Endothelial cell of umbilical vein (primary cell): ENCODE results near the gene SYAP1. TPM values are rescaled to one million over a fixed set of nuclear protein-coding genes. Genes with fewer than 3 reads are reported as not detected.

Experiments
- BruUV-seq: library from RNA; stranded (reverse); fragments of 400-500 nt; replicated peaks from 2 replicates; lab custom pipeline; 2021; lab: Mats Ljungman, UMichigan
- CTCF ChIA-PET: fragments of 300-600, 350-600 bp; sonication (Branson Sonifier 250); formaldehyde crosslinking; loops from one replicate; lab custom pipeline; 2021; ENCODE audit warnings: antibody characterized with exemption, inconsistent platforms; lab: Charles Lee
- POLR2A ChIA-PET: fragments of 300-600, 350-600 bp; sonication (Branson Sonifier 250); formaldehyde crosslinking; loops from one replicate; lab custom pipeline; 2021; ENCODE audit warnings: antibody characterized with exemption, inconsistent platforms; lab: Charles Lee
- DNase-seq: peaks from one replicate; pipeline ENCODE4 v3.0.0-alpha.2; 2011; ENCODE audit warnings: low read depth, low spot score
- FAIRE-seq: peaks from 2 replicates; lab custom pipeline; 2011; peaks lifted over from hg19 to GRCh38; lab: Jason Lieb, UNC
- H2AFZ ChIP-seq: 2 replicates; pipeline ENCODE4 v1.6.0; 2012; ENCODE audit warnings: low read depth, low read length, control low read depth, inconsistent platforms
- H3K27ac ChIP-seq: 2 replicates; pipeline ENCODE4 v1.5.1; 2011; ENCODE audit warnings: low read depth, mild to moderate bottlenecking, control low read depth, low read length, moderate library complexity; ENCODE audit not compliant: insufficient read depth
- H3K27me3 ChIP-seq, 2 experiments: 2 replicates each; pipeline versions ENCODE4 v1.6.0 to v1.6.1; 2011; ENCODE audit warnings: low read length in 2 of 2, mixed read lengths in 1 of 2; ENCODE audit not compliant: control insufficient read depth in 2 of 2, insufficient read depth in 2 of 2
- H3K36me3 ChIP-seq, 2 experiments: 2 replicates in 1 of 2; 3 replicates in 1 of 2; pipeline ENCODE4 v1.5.1; 2011; ENCODE audit warnings: low read length in 2 of 2, mild to moderate bottlenecking in 1 of 2, moderate library complexity in 1 of 2; ENCODE audit not compliant: control insufficient read depth in 2 of 2, insufficient read depth in 2 of 2; ENCODE audit errors: extremely low read depth in 1 of 2
- H3K4me1 ChIP-seq: 3 replicates; pipeline ENCODE4 v1.5.1; 2011; ENCODE audit warnings: mild to moderate bottlenecking, low read length; ENCODE audit not compliant: control insufficient read depth, insufficient read depth; ENCODE audit errors: extremely low read depth
- H3K4me2 ChIP-seq: 2 replicates; pipeline ENCODE4 v1.6.1; 2011; ENCODE audit warnings: low read length, control low read depth, mixed read lengths; ENCODE audit not compliant: insufficient read depth
- H3K4me3 ChIP-seq, 3 experiments: fragments of 200-600 bp in 1 of 3; sonication (generic), shearing (Covaris generic) in 1 of 3; replicated peaks in 1 of 3; 2 replicates each; pipeline ENCODE4 v1.5.1; 2011 to 2016; ENCODE audit warnings: control low read depth in 3 of 3, low read length in 3 of 3, mild to moderate bottlenecking in 2 of 3, inconsistent platforms in 1 of 3, low read depth in 1 of 3, moderate library complexity in 1 of 3; ENCODE audit not compliant: insufficient read depth in 1 of 3
- H3K79me2 ChIP-seq: 2 replicates; pipeline ENCODE4 v1.6.0; 2012; ENCODE audit warnings: low read length, inconsistent platforms; ENCODE audit not compliant: control insufficient read depth, insufficient read depth
- H3K9ac ChIP-seq: replicated peaks from 2 replicates; pipeline ENCODE3; 2011; ENCODE audit warnings: low read length, control low read depth; ENCODE audit not compliant: insufficient read depth; ENCODE audit errors: extremely low read depth
- H3K9me1 ChIP-seq: replicated peaks from 3 replicates; pipeline ENCODE4 v1.6.0; 2011; ENCODE audit warnings: mild to moderate bottlenecking, low read length; ENCODE audit not compliant: control insufficient read depth, insufficient read depth; ENCODE audit errors: extremely low read depth
- H3K9me3 ChIP-seq: replicated peaks from 2 replicates; pipeline ENCODE4 v1.5.1; 2012; ENCODE audit warnings: low read length, inconsistent platforms; ENCODE audit not compliant: control insufficient read depth, insufficient read depth
- H4K20me1 ChIP-seq: replicated peaks from 2 replicates; pipeline ENCODE3; 2011; ENCODE audit warnings: mild to moderate bottlenecking, low read length; ENCODE audit not compliant: control insufficient read depth, insufficient read depth; ENCODE audit errors: extremely low read depth
- CTCF ChIP-seq, 2 donors: IDR thresholded peaks; 1 replicate in 1 of 2; 2 replicates in 1 of 2; pipeline ENCODE4 v1.5.1; 2011; ENCODE audit warnings: low read length in 2 of 2, mild to moderate bottlenecking in 2 of 2, moderate library complexity in 2 of 2, control low read depth in 1 of 2, inconsistent platforms in 1 of 2, low read depth in 1 of 2; ENCODE audit not compliant: insufficient read depth in 1 of 2; ENCODE audit errors: extremely low read depth in 1 of 2
- EZH2 ChIP-seq: IDR thresholded peaks from 2 replicates; pipeline ENCODE4 v1.6.1; 2012; ENCODE audit warnings: borderline replicate concordance, low read depth, mild to moderate bottlenecking, moderate library complexity, low read length, inconsistent platforms; ENCODE audit not compliant: severe bottlenecking
- FOS ChIP-seq: IDR thresholded peaks from 2 replicates; pipeline ENCODE4 v1.6.1; 2011; ENCODE audit warnings: mild to moderate bottlenecking, low read length, moderate library complexity, borderline replicate concordance; ENCODE audit not compliant: insufficient read depth
- GATA2 ChIP-seq: IDR thresholded peaks from 2 replicates; pipeline ENCODE4 v1.7.0; 2011; ENCODE audit warnings: low read depth, mild to moderate bottlenecking, moderate library complexity, mixed read lengths, low read length; ENCODE audit not compliant: insufficient read length, insufficient read depth
- JUN ChIP-seq: IDR thresholded peaks from 2 replicates; pipeline ENCODE4 v1.6.1; 2011; ENCODE audit warnings: borderline replicate concordance, low read depth; ENCODE audit not compliant: insufficient read length, insufficient read depth
- MAX ChIP-seq: IDR thresholded peaks from 2 replicates; pipeline ENCODE4 v1.6.1; 2011; ENCODE audit not compliant: insufficient read depth, insufficient read length
- MYC ChIP-seq: IDR thresholded peaks from one replicate; pipeline ENCODE4 v1.6.1; 2011; ENCODE audit warnings: mild to moderate bottlenecking, low read depth, low read length
- POLR2A ChIP-seq: IDR thresholded peaks from 2 replicates; pipeline ENCODE4 v1.6.1; 2012; ENCODE audit warnings: low read depth, mild to moderate bottlenecking, control low read depth, low read length
- POLR2AphosphoS5 ChIP-seq: IDR thresholded peaks from 2 replicates; pipeline ENCODE4 v1.6.1; 2012; ENCODE audit warnings: low read depth, mild to moderate bottlenecking, control low read depth, low read length, moderate library complexity; ENCODE audit not compliant: insufficient read depth
- dilution Hi-C: fragments of 300-500 bp; cut with MboI; formaldehyde crosslinking; loops from one replicate; pipeline ENCODE4 v1.15.0; 2019; ENCODE audit warnings: low sequenced_read_pairs; ENCODE audit not compliant: extremely low pct_ligation_motif_present
- intact Hi-C: fragments of 100-400 bp; cut with micrococcal nuclease; formaldehyde crosslinking; loops from one replicate; pipeline ENCODE4 v1.10.0; 2022
- polyA plus RNA-seq, 4 experiments: library from polyadenylated mRNA; depleted of rRNA in 3 of 4; stranded (reverse) in 3 of 4; unstranded in 1 of 4; fragments of >200 nt; gene quantifications; 2 replicates each; pipeline versions ENCODE4 v1.2.1 to v1.2.3, GENCODE V29; 2011 to 2012; ENCODE audit warnings: missing spikeins in 1 of 4
- total RNA-seq: library from RNA; stranded (reverse); gene quantifications from 2 replicates; pipeline ENCODE4 v1.2.3, GENCODE V29; 2021

SYAP1 gene
- total and polyA plus RNA-seq, 2 donors (not counting 3 experiments of a cell fraction or from before 2014, with no cell fraction given) = 3.4 to 21.9 TPM

- Histone ChIP-seq H3K4me3 (peak overlapping the region; percentile 61 to 94 (median 76)), H4K20me1 (no peaks in the 10 kb centered on the region), H3K9me3 (no peaks in the 10 kb centered on the region), H3K27me3 (no peaks in the 10 kb centered on the region), H3K36me3 (no peaks in the 10 kb centered on the region), H3K9ac (peak overlapping the region; percentile 75), H2AFZ (peak overlapping the region; percentile 78), H3K27ac (peak overlapping the region; percentile 45), H3K9me1 (no peaks in the 10 kb centered on the region), H3K79me2 (peaks cover 7% of the 10 kb centered on the region), H3K4me2 (peak overlapping the region; percentile 93), H3K4me1 (peaks cover 2% of the 10 kb centered on the region)
- TF ChIP-seq GATA2 (no peak), POLR2AphosphoS5 (peak; percentile 13)
- ChIA-PET CTCF (interaction anchor here (1.0 kb wide), 1 partner anchor 275 kb away, joined by 4 read pairs; no protein-coding TSS in a partner anchor), POLR2A (interaction anchor here (1.3 kb wide), 1 partner anchor 60 kb away, joined by 6 read pairs; no protein-coding TSS in a partner anchor)
- FAIRE-seq (peak; percentile 40), DNase-seq (peak; percentile 1)
- dilution Hi-C loops = no loop called here
- intact Hi-C loops = no loop called here
- no TSS peak for BruUV-seq
Observed at GRCh38 chrX:16711893-16712547, 7.4 kb upstream of the SYAP1 start.

GRCh38 chrX:16712548-16713155 lies 6.8 kb upstream of the SYAP1 start, which contains the start of gene CTPS2:
Gene CTPS2 (minus strand): TSS chrX:16712669. CDS start chrX:16702902, 9,767 bp downstream.
- POLR2A ChIA-PET = interaction anchor here (1.3 kb wide), 1 partner anchor 59 kb away, joined by 6 read pairs; no protein-coding TSS in a partner anchor
- no peak for TF ChIP-seq EZH2
- TF ChIP-seq CTCF (IDR thresholded peaks at IDR 0.05; ENCODE audit: extremely low read depth in 1 of 2, insufficient read depth in 1 of 2, low read depth in 1 of 2, low read length in 2 of 2) = peak in 1 of 2 donors; percentile 1
- no peak for TF ChIP-seq JUN
- no peak for TF ChIP-seq FOS
- no peak for TF ChIP-seq POLR2A
- TF ChIP-seq POLR2AphosphoS5 = peak; percentile 18
- TF ChIP-seq MAX = no peak
- TF ChIP-seq GATA2 = no peak
- no peak for TF ChIP-seq MYC
- Histone ChIP-seq H3K79me2 (peaks cover 7% of the 10 kb centered on the region), H3K4me3 (peak within 1 kb of the TSS; percentile 61 to 94 (median 76)), H2AFZ (peak within 1 kb of the TSS; percentile 93), H3K36me3 (no peaks in the 10 kb centered on the region), H3K27me3 (no peaks in the 10 kb centered on the region), H3K9me1 (no peaks in the 10 kb centered on the region), H3K27ac (peak within 1 kb of the TSS; percentile 45), H3K4me2 (peak within 1 kb of the TSS; percentile 93), H3K9me3 (no peaks in the 10 kb centered on the region), H3K9ac (peak within 1 kb of the TSS; percentile 75), H4K20me1 (no peaks in the 10 kb centered on the region), H3K4me1 (peaks cover 2% of the 10 kb centered on the region)
- CTCF ChIA-PET = interaction anchor here (1.0 kb wide), 1 partner anchor 276 kb away, joined by 4 read pairs; no protein-coding TSS in a partner anchor
- intact Hi-C loops = no loop called here
- peak; percentile 80 for FAIRE-seq
- peak; percentile 45 for DNase-seq
- no TSS peak for BruUV-seq
- dilution Hi-C loops = no loop called here
